Tibial artery (tissue), 4 donors: ENCODE results near the gene MGAT5.

Experiments used
- DNase-seq, 2 donors: peaks; one replicate each; pipeline ENCODE4 v3.0.0-alpha.2; 2019
- H3K27ac ChIP-seq, 2 donors: fragments of 200-600 bp; sonication (generic) in 1 of 2; 1 replicate in 1 of 2; 2 replicates in 1 of 2; pipeline ENCODE4 v1.5.1; 2018 to 2019; ENCODE audit warnings: mild to moderate bottlenecking in 1 of 2
- H3K27me3 ChIP-seq, 2 donors: fragments of 200-600 bp; sonication (generic) in 1 of 2; one replicate each; pipeline versions ENCODE4 v1.5.1 to v1.6.0; 2016 to 2019
- H3K36me3 ChIP-seq, 3 donors: fragments of 200-600 bp; sonication (generic) in 2 of 3; one replicate each; pipeline ENCODE4 v1.5.1; 2016 to 2019; ENCODE audit warnings: mild to moderate bottlenecking in 2 of 3
- H3K4me1 ChIP-seq, 4 donors: fragments of 200-600 bp; sonication (generic) in 2 of 4; 1 replicate in 3 of 4; 2 replicates in 1 of 4; pipeline ENCODE4 v1.5.1; 2016 to 2019
- H3K4me3 ChIP-seq, 2 donors: fragments of 200-600 bp; sonication (generic) in 1 of 2; 1 replicate in 1 of 2; 2 replicates in 1 of 2; pipeline ENCODE4 v1.5.1; 2018 to 2019; ENCODE audit warnings: mild to moderate bottlenecking in 2 of 2
- H3K9me3 ChIP-seq, 3 donors: fragments of 200-600 bp; sonication (generic) in 1 of 3; one replicate each; pipeline ENCODE4 v1.5.1; 2016 to 2019
- intact Hi-C: fragments of 100-400 bp; cut with DNase I; formaldehyde crosslinking; loops from one replicate; pipeline ENCODE4 v1.15.0; 2023; ENCODE audit warnings: low total_unique reads
- TF ChIP-seq, protein P1 (sequence below), 2 experiments: fragments of 200-600 bp in 1 of 2; fragments of 450-650 bp in 1 of 2; IDR thresholded peaks; one replicate each; pipeline ENCODE4 v1.5.1; 2017 to 2019; ENCODE audit warnings: antibody characterized with exemption in 2 of 2, mild to moderate bottlenecking in 1 of 2, moderate library complexity in 1 of 2

Gene MGAT5

DNA sequence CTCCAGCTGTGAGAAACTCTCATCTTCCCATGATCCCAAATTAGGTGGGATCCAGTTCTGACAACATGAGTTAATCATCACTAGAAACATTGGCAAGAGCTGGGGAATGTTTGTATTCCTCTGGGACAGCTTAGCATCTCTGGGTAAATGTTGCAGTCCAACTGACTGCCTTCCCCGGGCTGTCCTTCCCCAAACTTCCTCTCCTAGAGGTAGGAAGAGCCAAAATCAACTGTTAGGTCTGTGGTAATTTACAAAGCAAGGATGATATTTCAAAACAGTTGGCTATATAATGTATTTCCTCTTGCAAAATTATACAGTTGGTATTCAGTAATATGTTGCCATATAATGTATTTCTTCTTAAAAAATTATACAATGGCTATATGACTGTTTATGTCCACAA lies 148.5 kb downstream of the MGAT5 start:
- no peaks in the 10 kb centered on the region for H3K9me3 ChIP-seq
- TF ChIP-seq, protein P1, sequence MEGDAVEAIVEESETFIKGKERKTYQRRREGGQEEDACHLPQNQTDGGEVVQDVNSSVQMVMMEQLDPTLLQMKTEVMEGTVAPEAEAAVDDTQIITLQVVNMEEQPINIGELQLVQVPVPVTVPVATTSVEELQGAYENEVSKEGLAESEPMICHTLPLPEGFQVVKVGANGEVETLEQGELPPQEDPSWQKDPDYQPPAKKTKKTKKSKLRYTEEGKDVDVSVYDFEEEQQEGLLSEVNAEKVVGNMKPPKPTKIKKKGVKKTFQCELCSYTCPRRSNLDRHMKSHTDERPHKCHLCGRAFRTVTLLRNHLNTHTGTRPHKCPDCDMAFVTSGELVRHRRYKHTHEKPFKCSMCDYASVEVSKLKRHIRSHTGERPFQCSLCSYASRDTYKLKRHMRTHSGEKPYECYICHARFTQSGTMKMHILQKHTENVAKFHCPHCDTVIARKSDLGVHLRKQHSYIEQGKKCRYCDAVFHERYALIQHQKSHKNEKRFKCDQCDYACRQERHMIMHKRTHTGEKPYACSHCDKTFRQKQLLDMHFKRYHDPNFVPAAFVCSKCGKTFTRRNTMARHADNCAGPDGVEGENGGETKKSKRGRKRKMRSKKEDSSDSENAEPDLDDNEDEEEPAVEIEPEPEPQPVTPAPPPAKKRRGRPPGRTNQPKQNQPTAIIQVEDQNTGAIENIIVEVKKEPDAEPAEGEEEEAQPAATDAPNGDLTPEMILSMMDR (IDR thresholded peaks at IDR 0.05): no peak
- no peak overlapping the region for H3K4me3 ChIP-seq
- intact Hi-C loops: no loop called here
- DNase-seq: peak; percentile 67 to 77
- peaks cover 0 to 4% (median 0%) of the 10 kb centered on the region in 3 donors for H3K36me3 ChIP-seq
- peaks cover 8 to 38% (median 37%) of the 10 kb centered on the region in 4 donors for H3K4me1 ChIP-seq
- no peaks in the 10 kb centered on the region for H3K27me3 ChIP-seq
- H3K27ac ChIP-seq: peak overlapping the region; percentile 67 to 79

DNA sequence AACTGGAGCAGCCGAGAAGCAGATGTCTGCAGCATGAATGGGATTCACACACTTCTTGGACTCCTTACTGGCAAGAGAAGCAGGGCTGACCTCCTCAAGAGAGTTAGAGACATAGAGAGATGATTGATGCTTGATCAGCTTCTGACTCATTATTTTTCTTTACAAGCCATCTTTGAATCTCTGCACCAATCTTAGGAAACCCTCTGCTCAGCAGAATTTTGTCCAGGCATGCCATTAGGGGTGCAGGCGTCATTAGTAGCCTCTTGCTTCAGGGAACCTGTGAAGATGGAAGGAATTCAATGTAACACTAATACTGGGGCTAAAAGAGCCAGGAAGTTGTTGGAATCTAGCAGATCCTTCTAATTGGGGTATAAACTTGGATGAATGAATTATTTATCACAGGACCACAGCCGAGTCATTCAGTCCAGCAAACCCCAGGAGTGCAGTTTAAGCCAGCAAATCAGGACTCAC lies 151.8 kb downstream of the MGAT5 start:
- H3K9me3 ChIP-seq: no peaks in the 10 kb centered on the region
- peaks cover 0 to 4% (median 0%) of the 10 kb centered on the region in 3 donors for H3K36me3 ChIP-seq
- H3K4me3 ChIP-seq: no peak overlapping the region
- H3K27me3 ChIP-seq: no peaks in the 10 kb centered on the region
- H3K4me1 ChIP-seq: peaks cover 8 to 35% (median 34%) of the 10 kb centered on the region in 4 donors
- no peak overlapping the region for H3K27ac ChIP-seq
- TF ChIP-seq, protein P1 (IDR thresholded peaks at IDR 0.05): no peak
- no peak for DNase-seq
- intact Hi-C loops: no loop called here

DNA sequence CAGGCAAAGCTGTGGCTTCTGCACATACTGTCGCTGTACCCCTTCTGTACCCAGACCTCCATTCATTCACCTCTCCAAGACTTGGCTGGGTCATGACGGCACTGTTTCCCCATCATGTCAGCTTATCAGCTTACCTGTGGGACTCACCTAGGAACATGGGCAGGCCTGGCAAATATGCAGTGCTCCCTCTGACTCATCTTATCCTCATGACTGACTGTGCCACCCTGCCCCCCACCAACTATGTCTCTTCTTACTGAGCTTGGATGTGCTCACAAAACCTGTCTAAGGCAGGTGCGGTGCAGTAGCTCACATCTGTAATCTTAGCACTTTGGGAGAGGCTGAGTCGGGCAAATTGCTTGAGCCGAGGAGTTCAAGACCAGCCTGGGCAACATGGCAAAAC lies 152.4 kb downstream of the MGAT5 start:
- peaks cover 0 to 4% (median 0%) of the 10 kb centered on the region in 3 donors for H3K36me3 ChIP-seq
- intact Hi-C loops: no loop called here
- H3K9me3 ChIP-seq: no peaks in the 10 kb centered on the region
- no peak overlapping the region for H3K4me3 ChIP-seq
- H3K27me3 ChIP-seq: no peaks in the 10 kb centered on the region
- peaks cover 8 to 35% (median 34%) of the 10 kb centered on the region in 4 donors for H3K4me1 ChIP-seq
- H3K27ac ChIP-seq: no peak overlapping the region
- TF ChIP-seq, protein P1 (IDR thresholded peaks at IDR 0.05): no peak
- no peak for DNase-seq

DNA sequence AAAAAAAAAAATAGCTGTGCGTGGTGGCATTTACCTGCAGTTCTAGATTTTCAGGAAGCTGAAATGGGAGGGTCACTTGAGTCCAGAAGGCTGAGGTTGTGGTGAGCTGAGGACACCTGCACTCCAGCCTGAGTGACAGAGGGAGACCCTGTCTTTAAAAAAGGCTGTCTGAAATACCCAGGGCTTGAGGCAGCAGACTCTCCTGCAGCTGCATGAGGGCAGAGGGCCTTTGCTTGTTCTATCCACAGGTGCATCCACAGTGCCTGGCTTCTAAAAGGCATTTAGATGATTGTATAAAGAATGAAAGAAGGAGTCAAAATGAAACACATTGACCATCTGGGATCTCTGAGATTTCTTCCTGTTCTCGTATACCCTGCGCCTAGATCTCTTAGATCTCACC lies 152.9 kb downstream of the MGAT5 start:
- Histone ChIP-seq H3K9me3 (no peaks in the 10 kb centered on the region), H3K36me3 (peaks cover 0 to 4% (median 0%) of the 10 kb centered on the region in 3 donors), H3K27me3 (no peaks in the 10 kb centered on the region), H3K4me1 (peaks cover 8 to 35% (median 32%) of the 10 kb centered on the region in 4 donors), H3K4me3 (no peak overlapping the region), H3K27ac (no peak overlapping the region)
- no peak for DNase-seq
- intact Hi-C loops: no loop called here
- TF ChIP-seq, protein P1 (IDR thresholded peaks at IDR 0.05): no peak

DNA sequence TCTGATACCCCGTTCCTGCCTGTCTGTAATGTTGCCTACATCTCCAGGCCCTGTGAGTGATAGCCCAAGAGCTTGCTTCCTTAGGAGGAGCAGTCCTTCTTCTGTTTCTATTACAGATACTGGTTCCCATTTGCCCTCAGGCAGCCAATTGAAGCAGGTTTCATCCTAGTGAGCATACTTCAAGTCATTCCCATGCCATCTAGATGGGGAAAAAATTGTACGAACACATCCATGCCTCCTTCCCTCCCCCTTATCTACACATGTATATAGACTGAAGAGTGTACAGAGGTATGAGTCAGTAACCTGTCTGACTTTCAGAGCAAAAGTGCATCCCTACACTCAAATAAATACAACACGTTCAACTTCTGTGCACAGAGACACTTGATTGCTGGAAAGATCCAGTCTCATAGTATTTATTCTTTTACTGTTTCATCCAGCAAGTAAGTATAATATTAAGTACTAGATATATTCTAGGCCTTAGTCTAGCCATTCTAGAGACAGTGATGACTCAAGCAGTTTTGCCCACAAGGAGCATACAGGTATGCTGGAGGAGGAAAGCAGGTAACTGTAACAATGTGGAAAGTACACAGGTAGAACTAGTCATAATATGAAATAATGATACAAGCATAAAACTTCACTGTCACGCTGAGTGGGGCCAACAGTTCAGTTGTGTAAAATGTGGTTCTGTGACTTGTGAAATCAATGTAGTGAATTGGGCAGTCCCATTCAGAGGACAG lies 153.4 kb downstream of the MGAT5 start:
- H3K4me3 ChIP-seq: no peak overlapping the region
- H3K27ac ChIP-seq: no peak overlapping the region
- peaks cover 7 to 31% (median 28%) of the 10 kb centered on the region in 4 donors for H3K4me1 ChIP-seq
- TF ChIP-seq, protein P1 (IDR thresholded peaks at IDR 0.05): no peak
- H3K9me3 ChIP-seq: no peaks in the 10 kb centered on the region
- DNase-seq: no peak
- H3K36me3 ChIP-seq: peaks cover 0 to 4% (median 0%) of the 10 kb centered on the region in 3 donors
- no peaks in the 10 kb centered on the region for H3K27me3 ChIP-seq
- intact Hi-C loops: no loop called here
